ENCODE data around the gene SLC2A10. TPM values are rescaled to one million over a fixed set of nuclear protein-coding genes. Genes with fewer than 3 reads are reported as not detected.

Gene SLC2A10
- total RNA-seq, 1 donor from 2014 or later, result 12.7 TPM

- H3K4me3 Mint-ChIP-seq (ENCODE audit: unreplicated experiment), result peak overlapping the region; percentile 86
- FAIRE-seq (no peak), DNase-seq (ENCODE audit: low read depth) (no peak)
- Histone ChIP-seq H3K27ac (ENCODE audit: low read depth, low read length) (no peak overlapping the region), H3K4me1 (ENCODE audit: insufficient read depth, low read length) (peaks cover 8% of the 10 kb centered on the region), H3K79me2 (ENCODE audit: insufficient read depth, low read length) (peaks cover 27% of the 10 kb centered on the region), H3K36me3 (ENCODE audit: insufficient read depth, low read length) (no peaks in the 10 kb centered on the region), H3K4me2 (ENCODE audit: low read length) (no peak overlapping the region), H3K27me3 (ENCODE audit: insufficient read depth, low read length) (no peaks in the 10 kb centered on the region), H4K20me1 (ENCODE audit: insufficient read depth, low read length) (peaks cover 12% of the 10 kb centered on the region), H3K9me3 (ENCODE audit: insufficient read depth, low read depth, low read length) (no peaks in the 10 kb centered on the region), H3K9ac (ENCODE audit: low read length) (no peak overlapping the region), H2AFZ (ENCODE audit: low read depth, low read length) (no peak overlapping the region), H3K4me3 (ENCODE audit: insufficient read depth, low read depth, low read length) (no peak overlapping the region)
- H3K4me1 Mint-ChIP-seq (ENCODE audit: low read depth, unreplicated experiment), result peaks cover 5% of the 10 kb centered on the region
- peaks cover 4% of the 10 kb centered on the region for H3K36me3 Mint-ChIP-seq (ENCODE audit: low read depth, unreplicated experiment)
- H3K27me3 Mint-ChIP-seq (ENCODE audit: low read depth, unreplicated experiment), result peaks cover 3% of the 10 kb centered on the region
- peak overlapping the region; percentile 53 for H3K27ac Mint-ChIP-seq (ENCODE audit: unreplicated experiment)
- H3K9me3 Mint-ChIP-seq (ENCODE audit: unreplicated experiment), result peaks cover 6% of the 10 kb centered on the region
- TF ChIP-seq EZH2 (IDR thresholded peaks at IDR 0.05; ENCODE audit: insufficient read depth, low read length), result no peak
- TF ChIP-seq CTCF (IDR thresholded peaks at IDR 0.05; ENCODE audit: insufficient read depth, low read depth, low read length), result no peak
These were observed 1.1 kb upstream of the SLC2A10 start for GRCh38 chr20:46708172-46708860.

- H3K4me1 Mint-ChIP-seq (ENCODE audit: low read depth, unreplicated experiment), result peaks cover 5% of the 10 kb centered on the region
- DNase-seq (ENCODE audit: low read depth) (no peak), FAIRE-seq (no peak)
- Histone ChIP-seq H3K4me2 (ENCODE audit: low read length) (peak overlapping the region; percentile 98), H3K27me3 (ENCODE audit: insufficient read depth, low read length) (no peaks in the 10 kb centered on the region), H3K36me3 (ENCODE audit: insufficient read depth, low read length) (no peaks in the 10 kb centered on the region), H3K4me3 (ENCODE audit: insufficient read depth, low read depth, low read length) (peak overlapping the region; percentile 85), H3K9ac (ENCODE audit: low read length) (peak overlapping the region; percentile 93), H3K4me1 (ENCODE audit: insufficient read depth, low read length) (peaks cover 8% of the 10 kb centered on the region), H3K79me2 (ENCODE audit: insufficient read depth, low read length) (peaks cover 32% of the 10 kb centered on the region), H3K9me3 (ENCODE audit: insufficient read depth, low read depth, low read length) (no peaks in the 10 kb centered on the region), H3K27ac (ENCODE audit: low read depth, low read length) (peak overlapping the region; percentile 62), H4K20me1 (ENCODE audit: insufficient read depth, low read length) (peaks cover 19% of the 10 kb centered on the region), H2AFZ (ENCODE audit: low read depth, low read length) (peak overlapping the region; percentile 90)
- H3K4me3 Mint-ChIP-seq (ENCODE audit: unreplicated experiment), result peak overlapping the region; percentile 86
- TF ChIP-seq CTCF (IDR thresholded peaks at IDR 0.05; ENCODE audit: insufficient read depth, low read depth, low read length), result no peak
- no peak for TF ChIP-seq EZH2 (IDR thresholded peaks at IDR 0.05; ENCODE audit: insufficient read depth, low read length)
- peaks cover 4% of the 10 kb centered on the region for H3K36me3 Mint-ChIP-seq (ENCODE audit: low read depth, unreplicated experiment)
- H3K9me3 Mint-ChIP-seq (ENCODE audit: unreplicated experiment), result peaks cover 6% of the 10 kb centered on the region
- peaks cover 3% of the 10 kb centered on the region for H3K27me3 Mint-ChIP-seq (ENCODE audit: low read depth, unreplicated experiment)
- H3K27ac Mint-ChIP-seq (ENCODE audit: unreplicated experiment), result peak overlapping the region; percentile 60
These were observed 392 bp upstream of the SLC2A10 start for GRCh38 chr20:46709055-46709458.
